Smooth muscle cell (in vitro differentiated cells): Measurements from ENCODE around the gene CMIP. TPM values are rescaled to one million over a fixed set of nuclear protein-coding genes. Genes with fewer than 3 reads are reported as not detected.

Experiments
- DNase-seq: peaks from one replicate; lab custom pipeline; 2025; ENCODE audit not compliant: unreplicated experiment; lab: John Stamatoyannopoulos, UW
- H2AFZ ChIP-seq: fragments of 200-600 bp; sonication (generic); 2 replicates; pipeline ENCODE4 v1.6.0; 2016; ENCODE audit warnings: antibody characterized with exemption, low read depth, mild to moderate bottlenecking
- H3F3A ChIP-seq: fragments of 200-600 bp; sonication (generic); 2 replicates; pipeline ENCODE4 v1.6.0; 2017; ENCODE audit warnings: antibody characterized with exemption, low read depth
- H3K27ac ChIP-seq: fragments of 200-600 bp; sonication (generic); 2 replicates; pipeline ENCODE4 v1.5.1; 2016; ENCODE audit warnings: low read depth, mild to moderate bottlenecking
- H3K27me3 ChIP-seq: fragments of 200-600 bp; sonication (generic); 2 replicates; pipeline ENCODE4 v1.6.1; 2016; ENCODE audit warnings: low read depth, mild to moderate bottlenecking
- H3K36me3 ChIP-seq: fragments of 200-600 bp; sonication (generic); 2 replicates; pipeline ENCODE4 v1.5.1; 2016; ENCODE audit warnings: low read depth
- H3K4me1 ChIP-seq: fragments of 200-600 bp; sonication (generic); 2 replicates; pipeline ENCODE4 v1.5.1; 2016; ENCODE audit warnings: low read depth
- H3K4me2 ChIP-seq: fragments of 200-600 bp; sonication (generic); 2 replicates; pipeline ENCODE4 v1.6.0; 2016; ENCODE audit warnings: mild to moderate bottlenecking
- H3K4me3 ChIP-seq: fragments of 200-600 bp; sonication (generic); 2 replicates; pipeline ENCODE4 v1.5.1; 2016; ENCODE audit warnings: mild to moderate bottlenecking
- H3K79me2 ChIP-seq: fragments of 200-600 bp; sonication (generic); 2 replicates; pipeline ENCODE4 v1.6.0; 2016; ENCODE audit warnings: low read depth, mild to moderate bottlenecking
- H3K9ac ChIP-seq: fragments of 200-600 bp; sonication (generic); 2 replicates; pipeline ENCODE4 v1.6.0; 2016; ENCODE audit warnings: low read depth
- H3K9me3 ChIP-seq: fragments of 200-600 bp; sonication (generic); replicated peaks from 2 replicates; pipeline ENCODE4 v1.5.1; 2016; ENCODE audit warnings: low read depth
- H4K20me1 ChIP-seq: fragments of 200-600 bp; sonication (generic); 2 replicates; pipeline ENCODE4 v1.6.0; 2016; ENCODE audit warnings: low read depth
- WGBS: methylation state at CpG from one replicate; pipeline ENCODE4 v1.1.7; 2016; ENCODE audit warnings: low lambda C conversion rate; 5-methylcytosine and 5-hydroxymethylcytosine counted together
- polyA plus RNA-seq: library from polyadenylated mRNA; unstranded; fragments of >200 nt; fragmentation: Nextera tagmentation; extraction: Ambion mirVana; gene quantifications from 2 replicates; pipeline ENCODE4 v1.2.1, GENCODE V29; 2016
- total RNA-seq: library from RNA; depleted of rRNA; stranded (reverse); fragments of >200 nt; gene quantifications from 2 replicates; pipeline ENCODE4 v1.2.3, GENCODE V29; 2014
- TF ChIP-seq, protein P1 (sequence below): fragments of 200-600 bp; sonication (generic); IDR thresholded peaks from 2 replicates; pipeline ENCODE4 v1.5.1; 2017; ENCODE audit warnings: borderline replicate concordance, mild to moderate bottlenecking, antibody characterized with exemption; ENCODE audit not compliant: insufficient read depth, poor library complexity, severe bottlenecking

The CMIP gene
- total and polyA plus RNA-seq, 2 experiments from 2014 or later = 2.5 to 44.5 TPM

DNA sequence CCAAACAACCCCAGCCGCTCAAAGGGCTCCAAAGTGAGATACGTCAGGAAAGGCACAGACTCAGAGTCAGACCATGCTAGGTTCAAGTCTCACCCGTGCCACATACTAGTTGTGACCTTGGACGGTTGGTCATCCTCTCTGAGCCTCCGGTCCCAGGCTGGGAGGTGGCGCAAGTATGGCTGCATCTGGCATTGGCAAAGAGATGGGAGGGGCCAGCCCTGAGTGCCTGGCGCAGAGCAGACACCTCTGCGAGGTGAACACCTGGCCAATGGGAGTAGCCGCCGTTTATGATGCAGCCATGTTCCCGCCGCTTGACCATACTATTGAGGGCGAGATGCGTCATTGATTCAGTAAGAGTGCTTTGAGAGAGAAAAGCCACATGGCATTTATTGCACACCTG is 236.7 kb downstream of the CMIP start:
- TF ChIP-seq, protein P1, sequence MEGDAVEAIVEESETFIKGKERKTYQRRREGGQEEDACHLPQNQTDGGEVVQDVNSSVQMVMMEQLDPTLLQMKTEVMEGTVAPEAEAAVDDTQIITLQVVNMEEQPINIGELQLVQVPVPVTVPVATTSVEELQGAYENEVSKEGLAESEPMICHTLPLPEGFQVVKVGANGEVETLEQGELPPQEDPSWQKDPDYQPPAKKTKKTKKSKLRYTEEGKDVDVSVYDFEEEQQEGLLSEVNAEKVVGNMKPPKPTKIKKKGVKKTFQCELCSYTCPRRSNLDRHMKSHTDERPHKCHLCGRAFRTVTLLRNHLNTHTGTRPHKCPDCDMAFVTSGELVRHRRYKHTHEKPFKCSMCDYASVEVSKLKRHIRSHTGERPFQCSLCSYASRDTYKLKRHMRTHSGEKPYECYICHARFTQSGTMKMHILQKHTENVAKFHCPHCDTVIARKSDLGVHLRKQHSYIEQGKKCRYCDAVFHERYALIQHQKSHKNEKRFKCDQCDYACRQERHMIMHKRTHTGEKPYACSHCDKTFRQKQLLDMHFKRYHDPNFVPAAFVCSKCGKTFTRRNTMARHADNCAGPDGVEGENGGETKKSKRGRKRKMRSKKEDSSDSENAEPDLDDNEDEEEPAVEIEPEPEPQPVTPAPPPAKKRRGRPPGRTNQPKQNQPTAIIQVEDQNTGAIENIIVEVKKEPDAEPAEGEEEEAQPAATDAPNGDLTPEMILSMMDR = no peak
- H3K36me3 ChIP-seq = no peaks in the 10 kb centered on the region

DNA sequence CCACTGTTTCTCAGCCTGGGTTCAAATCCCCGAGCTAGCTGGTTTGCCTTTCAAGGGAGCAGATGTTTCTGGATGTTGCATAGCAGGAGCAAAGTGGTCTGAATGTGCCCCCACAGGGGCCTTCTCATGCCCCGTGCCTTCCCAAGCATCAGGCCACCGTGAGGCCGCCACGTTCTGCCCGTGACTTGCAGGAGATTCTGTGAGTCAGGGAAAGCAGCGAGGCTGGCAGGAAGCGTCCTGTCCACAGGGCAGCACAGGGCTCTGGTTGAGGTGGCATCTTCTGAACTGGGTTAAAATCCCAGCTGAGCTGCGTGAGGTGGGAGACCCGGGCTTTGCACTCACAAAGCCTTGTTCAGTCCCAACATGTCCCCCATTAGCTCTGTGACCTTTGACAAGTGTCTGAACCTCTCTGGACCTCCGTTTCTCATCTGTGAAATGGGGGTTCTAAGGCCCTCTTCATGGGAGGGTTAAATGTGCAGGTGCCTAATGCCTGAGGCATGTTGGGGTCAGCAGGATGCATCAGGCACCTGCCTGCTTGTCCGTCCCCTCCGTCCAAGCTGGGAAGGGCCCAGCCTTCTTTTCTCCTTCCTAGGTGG is 239.7 kb downstream of the CMIP start:
- H3K36me3 ChIP-seq = no peaks in the 10 kb centered on the region
- no peak for DNase-seq
- H3K9me3 ChIP-seq = no peaks in the 10 kb centered on the region
- H3K4me2 ChIP-seq = no peak overlapping the region
- H3K9ac ChIP-seq = no peak overlapping the region
- H3F3A ChIP-seq = no peaks in the 10 kb centered on the region
- WGBS = 95% methylated on average over 13 of the region's 13 CpGs
- peaks cover 86% of the 10 kb centered on the region for H4K20me1 ChIP-seq
- TF ChIP-seq, protein P1 = no peak
- H3K4me1 ChIP-seq = no peaks in the 10 kb centered on the region
- no peaks in the 10 kb centered on the region for H3K27me3 ChIP-seq
- H2AFZ ChIP-seq = no peak overlapping the region
- peaks cover 41% of the 10 kb centered on the region for H3K79me2 ChIP-seq
- H3K27ac ChIP-seq = no peak overlapping the region
- no peak overlapping the region for H3K4me3 ChIP-seq

More for the DNA sequence above, 236.7 kb downstream of the CMIP start:
- no peak overlapping the region for H3K9ac ChIP-seq
- H3K4me1 ChIP-seq = no peaks in the 10 kb centered on the region
- no peaks in the 10 kb centered on the region for H3F3A ChIP-seq
- no peak overlapping the region for H3K4me3 ChIP-seq
- no peak overlapping the region for H3K27ac ChIP-seq
- no peak for DNase-seq
- H3K27me3 ChIP-seq = no peaks in the 10 kb centered on the region
- H2AFZ ChIP-seq = no peak overlapping the region
- H3K9me3 ChIP-seq = no peaks in the 10 kb centered on the region
- peaks cover 19% of the 10 kb centered on the region for H3K79me2 ChIP-seq
- 99% methylated on average over 14 of the region's 14 CpGs for WGBS
- no peak overlapping the region for H3K4me2 ChIP-seq
- H4K20me1 ChIP-seq = peaks cover 81% of the 10 kb centered on the region

DNA sequence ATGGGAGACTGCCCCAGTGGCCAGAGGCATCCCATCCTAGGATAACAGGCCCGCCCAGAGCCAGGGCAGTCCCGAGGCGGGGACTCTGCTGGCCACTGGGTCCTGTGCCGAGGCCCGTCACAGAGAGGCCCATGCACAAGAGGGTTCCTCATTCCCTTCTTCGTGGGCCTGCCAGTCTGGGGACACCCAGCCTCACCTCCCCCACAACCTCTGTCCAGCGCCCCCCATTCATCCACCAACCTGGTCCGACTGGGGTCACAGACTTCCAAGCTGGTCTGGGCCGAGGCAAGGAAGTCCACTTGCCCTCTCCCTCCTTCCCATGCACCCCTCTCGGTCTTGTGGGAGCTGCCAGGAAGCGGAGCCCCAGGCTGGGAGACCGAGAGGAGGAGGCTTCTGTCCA is 240.3 kb downstream of the CMIP start:
- H4K20me1 ChIP-seq = peaks cover 85% of the 10 kb centered on the region

More for the DNA sequence above, 240.3 kb downstream of the CMIP start:
- Histone ChIP-seq H3K27me3 (no peaks in the 10 kb centered on the region), H3K4me1 (no peaks in the 10 kb centered on the region), H3K36me3 (no peaks in the 10 kb centered on the region), H3K9ac (no peak overlapping the region), H3K9me3 (no peaks in the 10 kb centered on the region), H2AFZ (no peak overlapping the region), H3K79me2 (peaks cover 46% of the 10 kb centered on the region), H3K4me3 (no peak overlapping the region), H3F3A (no peaks in the 10 kb centered on the region), H3K4me2 (no peak overlapping the region), H3K27ac (no peak overlapping the region)
- no peak for DNase-seq
- 95% methylated on average over 12 of the region's 12 CpGs for WGBS
- TF ChIP-seq, protein P1 = no peak
